Activated T-cell treated with anti-CD3 and anti-CD28 coated beads, Interleukin-2, amount 50 U/mL, for 48 hours (primary cell): ENCODE data around the gene PBX1.

Source experiments
- DNase-seq, 2 experiments: peaks; one replicate each; pipeline ENCODE4 v3.0.0-alpha.2; 2020

PBX1 gene

DNA sequence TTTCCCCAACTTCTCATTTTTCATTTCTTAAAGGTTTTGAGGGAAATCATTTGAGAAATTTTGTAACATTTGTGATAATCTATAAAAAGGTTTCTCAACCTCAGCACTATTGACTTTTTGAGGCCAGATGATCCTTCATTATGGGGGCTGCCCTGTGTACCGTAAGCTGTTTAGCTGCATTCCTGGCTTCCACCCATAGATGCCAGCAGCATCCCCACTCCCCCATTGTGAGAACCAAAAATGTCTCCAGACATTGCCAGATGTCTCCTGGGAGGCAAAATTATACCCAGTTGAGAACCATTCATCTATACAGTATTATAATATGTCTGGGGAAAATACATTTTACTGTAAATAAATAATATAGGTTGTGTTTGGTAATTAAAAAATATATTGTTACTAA lies 146.0 kb downstream of the PBX1 start:
- no peak for DNase-seq

- DNase-seq: no peak
Observed at GRCh38 chr1:164706606-164706987, 147.6 kb downstream of the PBX1 start.

DNA sequence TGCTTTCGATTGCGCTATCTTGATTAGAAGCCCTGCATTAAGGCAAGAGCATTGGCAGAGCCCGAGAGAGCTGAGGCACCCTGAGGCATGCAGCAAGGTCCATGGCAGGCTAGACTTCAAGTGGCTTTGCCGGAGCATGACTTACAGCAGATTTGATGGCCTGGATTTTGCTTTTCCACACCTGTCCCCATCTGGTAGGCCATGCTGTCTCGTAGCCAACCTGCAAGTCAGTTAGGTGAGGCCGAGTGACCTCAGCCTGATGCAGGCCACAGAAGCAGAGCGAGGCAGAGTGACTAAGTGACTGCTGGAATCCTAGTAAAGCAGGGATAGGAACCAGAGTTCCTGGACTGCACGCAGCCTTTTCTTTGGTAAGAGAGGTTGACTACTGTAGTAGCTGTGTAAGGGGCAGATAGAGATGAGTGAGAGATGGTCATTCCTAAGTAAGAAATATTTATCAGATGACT lies 148.9 kb downstream of the PBX1 start:
- no peak for DNase-seq

- DNase-seq: no peak
Observed at GRCh38 chr1:164708596-164708995, 149.6 kb downstream of the PBX1 start.

DNA sequence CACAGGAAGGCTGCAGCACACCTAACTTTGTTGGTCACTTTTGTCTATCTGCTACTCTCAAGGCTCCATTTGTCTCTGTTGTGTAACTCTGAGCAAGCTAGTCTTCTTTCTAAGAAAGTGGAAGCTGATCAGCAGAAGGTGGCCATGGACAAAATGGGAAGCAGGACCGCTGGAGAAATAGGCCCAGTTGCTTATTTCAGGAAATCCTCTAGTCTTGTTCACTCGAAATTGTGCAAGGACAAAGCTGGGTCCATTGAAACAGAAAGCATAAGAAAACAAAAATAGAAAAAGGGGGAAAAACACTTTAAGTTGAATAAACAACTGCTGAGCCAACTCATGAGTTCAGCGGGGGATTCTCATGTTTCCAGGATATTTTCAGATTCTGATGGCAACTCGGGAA lies 150.1 kb downstream of the PBX1 start:
- DNase-seq: no peak

GRCh38 chr1:164709541-164710278 lies 150.7 kb downstream of the PBX1 start:
- no peak for DNase-seq

- DNase-seq: no peak
Observed at GRCh38 chr1:164712131-164713036, 153.4 kb downstream of the PBX1 start.

DNA sequence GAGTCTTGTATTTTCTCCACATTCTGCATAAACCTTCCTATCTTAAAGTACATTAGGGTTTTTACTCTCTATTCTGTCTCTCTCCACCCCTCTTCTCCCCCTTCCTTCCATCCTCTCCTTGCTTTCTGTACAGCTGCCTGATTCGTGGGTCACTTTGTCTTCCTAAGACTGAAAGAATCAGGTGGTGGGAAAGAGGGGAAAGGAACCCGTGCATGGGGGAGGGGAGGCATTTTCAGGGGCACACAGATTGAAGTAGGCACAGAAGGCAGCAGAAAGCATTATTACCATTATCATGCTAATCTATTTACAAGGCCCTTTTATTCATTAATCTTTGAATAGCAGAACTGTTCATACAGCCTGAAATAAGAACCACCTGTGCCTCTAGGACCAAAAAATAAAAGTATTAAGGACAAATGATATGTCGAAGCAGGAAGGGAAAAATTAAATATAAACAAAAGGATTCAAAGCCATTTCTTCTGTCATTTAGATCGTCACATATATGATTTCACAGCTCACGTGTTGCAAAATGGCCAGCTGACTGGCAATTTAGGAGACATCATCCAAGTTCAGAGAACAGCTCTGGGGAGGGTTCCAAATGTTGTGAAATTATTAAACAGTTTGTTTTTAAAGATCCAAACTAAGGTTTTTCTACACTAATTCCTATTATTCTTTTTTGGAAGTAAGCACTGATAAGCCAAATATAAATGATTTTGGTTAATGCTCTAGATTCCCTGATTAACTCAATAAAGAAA lies 154.6 kb downstream of the PBX1 start:
- DNase-seq: no peak

GRCh38 chr1:164716992-164717703 lies 158.2 kb downstream of the PBX1 start:
- DNase-seq: no peak

GRCh38 chr1:164718821-164719220 lies 159.8 kb downstream of the PBX1 start:
- no peak for DNase-seq

- no peak for DNase-seq
Observed at GRCh38 chr1:164719676-164720439, 160.9 kb downstream of the PBX1 start.

GRCh38 chr1:164720440-164721227 lies 161.7 kb downstream of the PBX1 start:
- DNase-seq: no peak

GRCh38 chr1:164721228-164721496 lies 162.2 kb downstream of the PBX1 start:
- DNase-seq: no peak

DNA sequence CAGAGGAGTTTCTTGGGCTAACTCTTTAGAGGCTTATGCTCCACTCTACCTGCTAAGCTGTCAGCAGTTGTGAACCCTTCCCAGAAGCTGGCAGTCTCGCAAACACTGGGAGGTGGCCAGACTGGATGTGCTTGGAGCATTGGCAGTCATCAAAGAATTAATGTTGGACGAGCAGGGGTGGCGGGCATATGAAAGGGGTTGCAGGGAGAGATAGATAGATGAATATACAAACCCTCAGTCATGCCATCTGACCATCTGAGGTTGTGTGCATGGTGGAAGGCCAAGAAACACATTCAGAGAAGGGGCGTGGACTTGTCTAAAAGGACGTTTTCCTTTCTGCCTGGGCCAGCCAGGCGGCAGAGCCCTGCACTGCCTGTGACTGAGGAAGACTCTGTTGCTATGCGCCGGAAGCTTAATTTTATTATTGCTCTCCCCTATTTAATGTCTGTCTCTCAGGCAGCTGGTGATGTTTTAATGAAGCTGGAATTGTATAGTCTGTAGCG lies 164.4 kb downstream of the PBX1 start:
- DNase-seq: no peak

GRCh38 chr1:164725401-164725800 lies 166.4 kb downstream of the PBX1 start:
- no peak for DNase-seq

GRCh38 chr1:164726235-164726634 lies 167.3 kb downstream of the PBX1 start:
- no peak for DNase-seq

GRCh38 chr1:164728719-164729118 lies 169.7 kb downstream of the PBX1 start:
- DNase-seq: no peak

GRCh38 chr1:164731161-164731876 lies 172.3 kb downstream of the PBX1 start:
- DNase-seq: no peak

- no peak for DNase-seq
Observed at GRCh38 chr1:164733070-164733469, 174.1 kb downstream of the PBX1 start.

DNA sequence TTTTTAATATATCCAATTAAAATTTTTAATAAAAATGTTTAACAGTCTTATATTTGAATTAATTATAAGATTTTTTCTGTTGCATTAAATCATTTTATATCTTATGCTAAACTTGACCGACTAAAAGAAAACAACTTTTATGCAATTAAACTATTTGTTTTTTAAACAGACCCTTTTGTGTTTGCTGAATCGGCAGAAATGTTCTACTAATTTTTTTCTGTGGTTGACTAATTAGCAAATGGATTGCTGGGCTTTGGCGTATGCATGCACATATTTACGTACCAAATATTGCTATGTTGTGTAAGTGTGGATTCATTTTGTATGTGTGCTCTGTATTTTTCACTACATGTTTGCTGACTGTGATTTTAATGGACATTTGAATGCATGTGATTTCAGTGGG lies 174.8 kb downstream of the PBX1 start:
- no peak for DNase-seq
